A549 (cell line): ENCODE measurements around the gene SIGMAR1.

ENCODE experiments used
- POLR2A ChIP-seq: IDR thresholded peaks from 2 replicates; pipeline ENCODE4 v1.6.1; 2012; ENCODE audit warnings: mild to moderate bottlenecking, low read length
- RAD21 ChIP-seq, 2 experiments: fragments of >200 bp in 1 of 2; sonication (Bioruptor Twin) in 1 of 2; formaldehyde crosslinking in 1 of 2; IDR thresholded peaks in 1 of 2; conservative IDR thresholded peaks in 1 of 2; 2 replicates in 1 of 2; 3 replicates in 1 of 2; pipeline ENCODE4 v1.6.1; 2012 to 2018; ENCODE audit warnings: inconsistent platforms in 1 of 2

GRCh38 chr9:34610434-34611206, 27.0 kb downstream of the SIGMAR1 start:
- TF ChIP-seq POLR2A (no peak), RAD21 (conservative IDR thresholded peaks at IDR 0.05 in 1 of 2, IDR thresholded peaks at IDR 0.05 in 1 of 2) (no peak)
